B cell (primary cell): ENCODE data around the gene ZNF407. TPM values are rescaled to one million over a fixed set of nuclear protein-coding genes. Genes with fewer than 3 reads are reported as not detected.

ENCODE experiments used
- ATAC-seq: fragments of 200-7000 bp; cut with Tn5 transposase; one replicate; pipeline ENCODE4 v1.10.0; 2021; ENCODE audit warnings: low read depth, mild to moderate bottlenecking, moderate number of reproducible peaks, moderate library complexity
- CTCF ChIA-PET: fragments of 350-600 bp; sonication (Branson Sonifier 250); formaldehyde crosslinking; loops from one replicate; lab custom pipeline; 2021; ENCODE audit warnings: antibody characterized with exemption, inconsistent platforms; lab: Charles Lee
- POLR2A ChIA-PET: fragments of 350-600 bp; sonication (Branson Sonifier 250); formaldehyde crosslinking; loops from one replicate; lab custom pipeline; 2021; ENCODE audit warnings: antibody characterized with exemption; lab: Charles Lee
- DNase-seq: peaks from one replicate; pipeline ENCODE4 v3.0.0; 2013
- H2AFZ ChIP-seq: 2 replicates; pipeline ENCODE4 v1.6.1; 2012; ENCODE audit warnings: mild to moderate bottlenecking, low read depth, low read length; ENCODE audit not compliant: insufficient read depth, poor library complexity, severe bottlenecking
- H3K27ac ChIP-seq, 2 donors: 1 replicate in 1 of 2; 2 replicates in 1 of 2; pipeline ENCODE4 v1.5.1; 2012 to 2013; ENCODE audit warnings: low read length in 2 of 2, mild to moderate bottlenecking in 2 of 2, moderate library complexity in 1 of 2
- H3K27me3 ChIP-seq, 4 experiments: fragments of 200-600 bp in 1 of 4; sonication (generic) in 1 of 4; replicated peaks in 1 of 4; 1 replicate in 2 of 4; 2 replicates in 2 of 4; pipeline versions ENCODE4 v1.6.1 to v1.7.0; 2013 to 2016; ENCODE audit warnings: low read length in 3 of 4, mild to moderate bottlenecking in 2 of 4, mixed read lengths in 1 of 4, moderate library complexity in 1 of 4; ENCODE audit not compliant: insufficient read depth in 4 of 4, control insufficient read depth in 3 of 4; ENCODE audit errors: control extremely low read depth in 1 of 4
- H3K36me3 ChIP-seq, 2 experiments: replicated peaks in 1 of 2; 1 replicate in 1 of 2; 2 replicates in 1 of 2; pipeline versions ENCODE4 v1.6.1 to v1.7.1; 2013; ENCODE audit warnings: low read length in 1 of 2; ENCODE audit not compliant: insufficient read depth in 2 of 2, control insufficient read depth in 1 of 2; ENCODE audit errors: control extremely low read depth in 1 of 2, extremely low read depth in 1 of 2
- H3K4me1 ChIP-seq, 2 donors: fragments of 200-600 bp in 1 of 2; sonication (generic) in 1 of 2; 1 replicate in 1 of 2; 2 replicates in 1 of 2; pipeline versions ENCODE4 v1.5.1 to v1.6.1; 2013 to 2017; ENCODE audit warnings: low read length in 2 of 2; ENCODE audit not compliant: control insufficient read depth in 2 of 2, insufficient read depth in 2 of 2
- H3K4me2 ChIP-seq: replicated peaks from 2 replicates; pipeline ENCODE3; 2012; ENCODE audit warnings: mild to moderate bottlenecking, low read depth, low read length; ENCODE audit not compliant: poor library complexity, severe bottlenecking
- H3K4me3 ChIP-seq, 5 experiments: fragments of 200-600 bp in 1 of 5; sonication (generic) in 1 of 5; 1 replicate in 3 of 5; 2 replicates in 2 of 5; pipeline versions ENCODE4 v1.5.1 to v1.7.0; 2011 to 2016; ENCODE audit warnings: low read length in 4 of 5, mild to moderate bottlenecking in 4 of 5, low read depth in 2 of 5, control low read depth in 1 of 5, moderate library complexity in 1 of 5; ENCODE audit not compliant: insufficient read depth in 1 of 5; ENCODE audit errors: control extremely low read depth in 1 of 5, extremely low read depth in 1 of 5
- H3K79me2 ChIP-seq: fragments of 200-600 bp; sonication (generic); one replicate; pipeline ENCODE4 v1.6.0; 2016; ENCODE audit warnings: low read length; ENCODE audit not compliant: control insufficient read depth, insufficient read depth
- H3K9ac ChIP-seq: fragments of 200-600 bp; sonication (generic); 2 replicates; pipeline ENCODE4 v1.6.1; 2017; ENCODE audit warnings: mild to moderate bottlenecking, low read length, moderate library complexity
- H3K9me3 ChIP-seq, 3 donors: one replicate each; pipeline versions ENCODE4 v1.6.1 to v1.7.1; 2013; ENCODE audit warnings: low read length in 2 of 3; ENCODE audit not compliant: control insufficient read depth in 2 of 3, insufficient read depth in 1 of 3; ENCODE audit errors: control extremely low read depth in 1 of 3
- H4K20me1 ChIP-seq: 2 replicates; pipeline ENCODE4 v1.6.0; 2012; ENCODE audit warnings: mild to moderate bottlenecking, low read length; ENCODE audit not compliant: insufficient read depth, control insufficient read depth, poor library complexity, severe bottlenecking
- H3K27ac Mint-ChIP-seq: one replicate; pipeline ENCODE4 v1.8.0; 2021; ENCODE audit warnings: mixed read lengths
- H3K27me3 Mint-ChIP-seq: one replicate; pipeline ENCODE4 v1.8.0; 2021; ENCODE audit warnings: mixed read lengths
- H3K4me1 Mint-ChIP-seq: one replicate; pipeline ENCODE4 v1.8.0; 2021; ENCODE audit warnings: mixed read lengths
- H3K4me3 Mint-ChIP-seq: one replicate; pipeline ENCODE4 v1.8.0; 2021; ENCODE audit warnings: mixed read lengths
- H3K9me3 Mint-ChIP-seq: one replicate; pipeline ENCODE4 v1.8.0; 2022; ENCODE audit warnings: mixed read lengths; ENCODE audit not compliant: insufficient read depth
- CTCF ChIP-seq: fragments of 200-600 bp; IDR thresholded peaks from one replicate; pipeline ENCODE4 v1.8.0; 2022; ENCODE audit warnings: antibody characterized with exemption, mild to moderate bottlenecking
- EZH2 ChIP-seq: IDR thresholded peaks from 2 replicates; pipeline ENCODE4 v1.6.1; 2012; ENCODE audit warnings: borderline replicate concordance, low read depth, mild to moderate bottlenecking, moderate library complexity, low read length; ENCODE audit not compliant: insufficient read depth, poor library complexity, severe bottlenecking
- WGBS: methylation state at CpG from one replicate; pipeline ENCODE4 v1.1.5; 2013; ENCODE audit warnings: missing lambda C conversion rate; ENCODE audit not compliant: insufficient coverage; 5-methylcytosine and 5-hydroxymethylcytosine counted together
- intact Hi-C: fragments of 100-400 bp; cut with micrococcal nuclease; formaldehyde crosslinking; loops from one replicate; pipeline ENCODE4 v1.10.0; 2022
- polyA plus RNA-seq: library from polyadenylated mRNA; depleted of rRNA; stranded (reverse); fragments of >200 nt; gene quantifications from 2 replicates; pipeline ENCODE4 v1.2.3, GENCODE V29; 2012
- total RNA-seq, 2 donors: library from RNA; stranded (reverse); fragments of 120-200 nt in 1 of 2; gene quantifications; 1 replicate in 1 of 2; 2 replicates in 1 of 2; pipeline versions ENCODE4 v1.2.3 to v1.2.4, GENCODE V29; 2013 to 2022

Gene ZNF407
- total and polyA plus RNA-seq, 2 donors (not counting 1 experiment from before 2014, with no cell fraction given) = 4.5 to 37.1 TPM

- no peak overlapping the region for H3K4me3 Mint-ChIP-seq
- Histone ChIP-seq H3K27me3 (no peaks in the 10 kb centered on the region), H3K9me3 (no peaks in the 10 kb centered on the region), H3K36me3 (peaks cover 3% of the 10 kb centered on the region in 2 experiments), H3K79me2 (no peaks in the 10 kb centered on the region), H2AFZ (no peak overlapping the region), H3K4me2 (no peak overlapping the region), H3K9ac (no peak overlapping the region), H3K4me1 (no peaks in the 10 kb centered on the region), H3K4me3 (no peak overlapping the region), H4K20me1 (no peaks in the 10 kb centered on the region), H3K27ac (no peak overlapping the region)
- ChIA-PET CTCF (interaction anchor here (1.1 kb wide), 1 partner anchor 13 kb away, joined by 3 read pairs; no protein-coding TSS in a partner anchor), POLR2A (no interaction called here)
- 97% methylated on average over 9 of the region's 9 CpGs for WGBS
- H3K4me1 Mint-ChIP-seq = no peaks in the 10 kb centered on the region
- DNase-seq = no peak
- H3K9me3 Mint-ChIP-seq = no peaks in the 10 kb centered on the region
- no peak for ATAC-seq
- H3K27me3 Mint-ChIP-seq = no peaks in the 10 kb centered on the region
- TF ChIP-seq CTCF (no peak), EZH2 (no peak)
- intact Hi-C loops = no loop called here
- H3K27ac Mint-ChIP-seq = no peak overlapping the region
Measured at GRCh38 chr18:74665905-74666304, 68.2 kb downstream of the ZNF407 start.

- DNase-seq (no peak), ATAC-seq (no peak)
- WGBS = 100% methylated on average over 2 of the region's 8 CpGs
- ChIA-PET POLR2A (no interaction called here), CTCF (no interaction called here)
- Histone ChIP-seq H4K20me1 (no peaks in the 10 kb centered on the region), H3K27me3 (no peaks in the 10 kb centered on the region), H3K9me3 (no peaks in the 10 kb centered on the region), H3K4me3 (no peak overlapping the region), H3K27ac (no peak overlapping the region), H3K9ac (no peak overlapping the region), H3K4me1 (no peaks in the 10 kb centered on the region), H2AFZ (no peak overlapping the region), H3K36me3 (peaks cover 4 to 5% of the 10 kb centered on the region in 2 experiments), H3K79me2 (no peaks in the 10 kb centered on the region), H3K4me2 (no peak overlapping the region)
- H3K4me3 Mint-ChIP-seq = no peak overlapping the region
- no peaks in the 10 kb centered on the region for H3K27me3 Mint-ChIP-seq
- peaks cover 3% of the 10 kb centered on the region for H3K4me1 Mint-ChIP-seq
- TF ChIP-seq CTCF (no peak), EZH2 (no peak)
- no peaks in the 10 kb centered on the region for H3K9me3 Mint-ChIP-seq
- H3K27ac Mint-ChIP-seq = no peak overlapping the region
- intact Hi-C loops = no loop called here
Measured at GRCh38 chr18:74669136-74669798, 71.6 kb downstream of the ZNF407 start.
